Kidney (tissue), 14 donors: ENCODE results near the gene C20orf141. TPM values are rescaled to one million over a fixed set of nuclear protein-coding genes. Genes with fewer than 3 reads are reported as not detected.
"Not testable (repeated sequence)": the region's sequence is repeated elsewhere in the genome, so short reads cannot be mapped to it uniquely, and the experiment has no call there.

Experiments
- DNase-seq, 5 donors: peaks; one replicate each; pipeline ENCODE4 v3.0.0-alpha.2; 2013 to 2020
- FAIRE-seq: peaks from 2 replicates; lab custom pipeline; 2012; peaks lifted over from hg19 to GRCh38; lab: Jason Lieb, UNC
- H3K27ac ChIP-seq, 2 donors: one replicate each; pipeline ENCODE4 v1.7.0; 2013; ENCODE audit warnings: low read depth in 2 of 2, low read length in 2 of 2, inconsistent platforms in 1 of 2
- H3K27me3 ChIP-seq: one replicate; pipeline ENCODE4 v1.7.1; 2013; ENCODE audit warnings: low read length, inconsistent platforms; ENCODE audit not compliant: control insufficient read depth, insufficient read depth
- H3K36me3 ChIP-seq, 3 donors: one replicate each; pipeline versions ENCODE4 v1.7.0 to v1.7.1; 2013; ENCODE audit warnings: low read length in 3 of 3, control low read depth in 1 of 3, inconsistent platforms in 1 of 3; ENCODE audit not compliant: insufficient read depth in 3 of 3, control insufficient read depth in 2 of 3
- H3K4me1 ChIP-seq, 3 donors: one replicate each; pipeline versions ENCODE4 v1.7.0 to v1.7.1; 2013; ENCODE audit warnings: low read length in 3 of 3, inconsistent platforms in 1 of 3, low read depth in 1 of 3; ENCODE audit not compliant: control insufficient read depth in 2 of 3, insufficient read depth in 2 of 3
- H3K4me3 ChIP-seq, 3 donors: one replicate each; pipeline versions ENCODE4 v1.7.0 to v1.8.1; 2013; ENCODE audit warnings: low read length in 3 of 3, control low read depth in 1 of 3, inconsistent platforms in 1 of 3
- H3K9ac ChIP-seq, 3 donors: one replicate each; pipeline versions ENCODE4 v1.7.0 to v1.7.1; 2013; ENCODE audit warnings: low read length in 3 of 3, control low read depth in 1 of 3, inconsistent platforms in 1 of 3
- H3K9me3 ChIP-seq, 3 donors: one replicate each; pipeline versions ENCODE4 v1.7.0 to v1.7.1; 2013; ENCODE audit warnings: low read length in 3 of 3, control low read depth in 1 of 3, inconsistent platforms in 1 of 3; ENCODE audit not compliant: control insufficient read depth in 2 of 3, insufficient read depth in 1 of 3
- CTCF ChIP-seq: IDR thresholded peaks from 3 replicates; pipeline ENCODE4 v1.5.1; 2012; ENCODE audit warnings: mild to moderate bottlenecking, moderate library complexity, borderline replicate concordance; ENCODE audit not compliant: insufficient read depth; ENCODE audit errors: extremely low read depth
- intact Hi-C: fragments of 100-400 bp; cut with DNase I; formaldehyde crosslinking; loops from one replicate; pipeline ENCODE4 v1.11.1; 2022
- polyA plus RNA-seq: library from polyadenylated mRNA; stranded (reverse); fragments of 350-450 nt; fragmentation: Illumina TruSeq; extraction: RNeasy Lipid Tissue Mini Kit (QIAGEN cat#74804); gene quantifications from one replicate; pipeline ENCODE4 v1.2.3, GENCODE V29; 2014; ENCODE audit warnings: low read depth, low replicate concordance; ENCODE audit not compliant: insufficient read depth
- total RNA-seq: library from RNA; stranded (reverse); fragmentation: NEBNext Ultra II Directional; extraction: Animal tissue kit (Norgen Biotek cat#: 25700); gene quantifications from one replicate; pipeline ENCODE4 v1.2.1, GENCODE V29; 2021
- donor health status: control.
- donor health status: control.
- donor health status: control.
- donor health status: control.
- donor health status: control.
- donor health status: DM: yes; HTN: yes; CAD: no.
- donor health status: Normal renal cell carcinoma (clear cell type).

C20orf141 gene
- total and polyA plus RNA-seq, 2 donors from 2014 or later = not detected

- H3K4me3 ChIP-seq = no peak overlapping the region
- no peak for FAIRE-seq
- peak in 2 of 5 donors; percentile 31 to 60 for DNase-seq
- intact Hi-C loops = no loop called here
- H3K9me3 ChIP-seq = no peaks in the 10 kb centered on the region
- no peak overlapping the region for H3K9ac ChIP-seq
- H3K27me3 ChIP-seq = no peaks in the 10 kb centered on the region
- TF ChIP-seq CTCF = no peak
- H3K27ac ChIP-seq = no peak overlapping the region
- no peaks in the 10 kb centered on the region for H3K36me3 ChIP-seq
- no peaks in the 10 kb centered on the region for H3K4me1 ChIP-seq
Measured at GRCh38 chr20:2822073-2822472, 7.3 kb downstream of the C20orf141 start.

GRCh38 chr20:2825761-2826160 is 11.0 kb downstream of the C20orf141 start:
- intact Hi-C loops = no loop called here
- Histone ChIP-seq H3K4me1 (no peaks in the 10 kb centered on the region), H3K36me3 (no peaks in the 10 kb centered on the region), H3K9ac (no peak overlapping the region), H3K27me3 (no peaks in the 10 kb centered on the region), H3K9me3 (no peaks in the 10 kb centered on the region), H3K27ac (no peak overlapping the region), H3K4me3 (no peak overlapping the region)
- FAIRE-seq (no peak), DNase-seq (no peak)
- TF ChIP-seq CTCF = no peak

GRCh38 chr20:2826655-2827054 is 11.9 kb downstream of the C20orf141 start:
- Histone ChIP-seq H3K4me1 (no peaks in the 10 kb centered on the region), H3K9ac (no peak overlapping the region), H3K9me3 (no peaks in the 10 kb centered on the region), H3K27me3 (no peaks in the 10 kb centered on the region), H3K4me3 (no peak overlapping the region), H3K27ac (no peak overlapping the region), H3K36me3 (no peaks in the 10 kb centered on the region)
- intact Hi-C loops = no loop called here
- no peak for TF ChIP-seq CTCF
- DNase-seq = no peak
- no peak for FAIRE-seq

- no peak overlapping the region for H3K9ac ChIP-seq
- H3K4me1 ChIP-seq = no peaks in the 10 kb centered on the region
- no peaks in the 10 kb centered on the region for H3K9me3 ChIP-seq
- H3K4me3 ChIP-seq = no peak overlapping the region
- intact Hi-C loops = no loop called here
- FAIRE-seq (no peak), DNase-seq (peak in 2 of 5 donors; percentile 10 to 28)
- no peak overlapping the region for H3K27ac ChIP-seq
- H3K27me3 ChIP-seq = no peaks in the 10 kb centered on the region
- no peak for TF ChIP-seq CTCF
- no peaks in the 10 kb centered on the region for H3K36me3 ChIP-seq
Measured at GRCh38 chr20:2829376-2829775, 14.6 kb downstream of the C20orf141 start.

GRCh38 chr20:2831206-2831605 is 16.4 kb downstream of the C20orf141 start:
- H3K4me1 ChIP-seq, H3K27ac ChIP-seq, FAIRE-seq, H3K4me3 ChIP-seq, H3K36me3 ChIP-seq, H3K9ac ChIP-seq, intact Hi-C loops, H3K9me3 ChIP-seq, H3K27me3 ChIP-seq: not testable (repeated sequence)
- peak in 2 of 5 donors; percentile 26 to 42 for DNase-seq
